Dermis microvascular lymphatic vessel endothelial cell (primary cell): ENCODE results near the gene TEKT4. TPM values are rescaled to one million over a fixed set of nuclear protein-coding genes. Genes with fewer than 3 reads are reported as not detected.
"Not testable (repeated sequence)": the region's sequence is repeated elsewhere in the genome, so short reads cannot be mapped to it uniquely, and the experiment has no call there.

ENCODE experiments used
- DNase-seq, 2 donors: peaks; one replicate each; pipeline versions ENCODE4 v3.0.0 to v3.0.0-alpha.2; 2010; ENCODE audit warnings: low read depth in 2 of 2
- total RNA-seq: library from RNA; depleted of rRNA; stranded (reverse); fragments of >200 nt; gene quantifications from 2 replicates; pipeline ENCODE4 v1.2.1, GENCODE V29; 2014

The TEKT4 gene, protein sequence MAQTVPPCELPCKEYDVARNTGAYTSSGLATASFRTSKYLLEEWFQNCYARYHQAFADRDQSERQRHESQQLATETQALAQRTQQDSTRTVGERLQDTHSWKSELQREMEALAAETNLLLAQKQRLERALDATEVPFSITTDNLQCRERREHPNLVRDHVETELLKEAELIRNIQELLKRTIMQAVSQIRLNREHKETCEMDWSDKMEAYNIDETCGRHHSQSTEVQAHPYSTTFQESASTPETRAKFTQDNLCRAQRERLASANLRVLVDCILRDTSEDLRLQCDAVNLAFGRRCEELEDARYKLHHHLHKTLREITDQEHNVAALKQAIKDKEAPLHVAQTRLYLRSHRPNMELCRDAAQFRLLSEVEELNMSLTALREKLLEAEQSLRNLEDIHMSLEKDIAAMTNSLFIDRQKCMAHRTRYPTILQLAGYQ
- total RNA-seq = not detected in 2 replicates

DNA sequence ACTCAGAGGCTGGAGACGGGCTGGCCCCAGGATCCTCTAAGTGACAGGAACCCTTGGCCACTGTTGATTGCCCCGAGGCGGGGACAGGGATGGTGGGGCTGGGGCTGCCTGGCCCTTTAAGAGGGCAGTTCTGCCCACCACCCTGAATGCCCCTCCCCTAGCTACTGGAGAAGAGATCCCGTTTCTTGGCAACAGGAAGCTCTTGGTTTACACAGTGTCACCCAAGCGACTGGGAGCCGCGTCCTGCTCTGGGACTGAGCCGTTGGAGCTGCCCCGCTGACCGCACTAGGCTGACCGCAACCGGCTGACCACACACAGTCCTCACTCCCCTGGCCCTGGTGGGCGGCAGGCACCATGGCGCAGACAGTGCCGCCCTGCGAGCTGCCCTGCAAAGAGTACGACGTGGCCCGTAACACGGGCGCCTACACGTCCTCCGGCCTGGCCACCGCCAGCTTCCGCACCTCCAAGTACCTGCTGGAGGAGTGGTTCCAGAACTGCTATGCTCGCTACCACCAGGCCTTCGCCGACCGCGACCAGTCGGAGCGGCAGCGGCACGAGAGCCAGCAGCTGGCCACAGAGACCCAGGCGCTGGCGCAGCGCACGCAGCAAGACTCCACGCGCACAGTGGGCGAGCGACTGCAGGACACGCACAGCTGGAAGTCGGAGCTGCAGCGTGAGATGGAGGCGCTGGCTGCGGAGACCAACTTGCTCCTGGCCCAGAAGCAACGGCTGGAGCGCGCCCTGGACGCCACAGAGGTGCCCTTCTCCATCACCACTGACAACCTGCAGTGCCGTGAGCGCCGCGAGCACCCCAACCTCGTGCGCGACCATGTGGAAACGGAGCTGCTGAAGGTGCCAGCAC, at the start of gene TEKT4:
TEKT4 (plus strand) TSS at position 205 of the 862 bp plus-strand sequence; CDS start at position 355, 150 bp downstream.
- no peak for DNase-seq

DNA sequence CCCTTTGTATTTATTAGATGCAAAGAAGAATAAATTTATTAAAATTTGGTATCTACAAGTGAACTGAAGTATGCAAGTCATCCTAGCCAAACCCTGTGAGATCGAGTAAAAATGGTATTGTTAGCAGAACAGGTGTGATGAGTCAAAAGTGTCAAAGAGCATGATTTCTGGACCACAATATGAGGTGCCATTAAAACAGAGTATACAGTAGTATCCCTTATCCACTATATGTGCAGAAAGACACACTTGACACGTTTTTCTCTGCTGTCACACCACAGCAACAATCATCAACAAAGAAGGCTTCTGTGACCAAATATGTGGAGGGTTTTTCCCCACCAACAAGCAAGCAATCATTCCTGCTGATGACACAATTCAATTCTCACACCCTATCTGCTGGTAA, 32.0 kb upstream of the TEKT4 start:
- DNase-seq = not testable (repeated sequence)

DNA sequence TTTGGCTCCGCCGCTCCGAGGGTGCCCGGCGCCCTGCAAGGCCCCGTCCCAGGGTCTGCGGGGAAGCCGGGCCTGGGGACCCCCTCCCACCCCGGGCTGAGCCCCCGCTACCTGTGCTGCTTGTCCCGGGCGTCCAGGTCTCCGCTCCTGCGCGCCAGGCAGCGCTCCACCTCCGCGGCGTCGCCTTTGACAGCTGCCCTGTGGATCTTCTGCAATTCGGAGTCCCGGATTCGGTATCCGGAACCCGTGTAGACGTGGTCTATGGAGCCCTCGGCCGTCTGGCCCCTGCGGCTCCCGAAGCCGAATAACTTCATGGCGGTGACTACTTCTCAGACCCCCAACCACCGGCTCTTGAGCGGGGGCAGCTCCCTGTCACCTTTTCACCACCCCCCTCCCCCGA, 14.4 kb upstream of the TEKT4 start:
- not testable (repeated sequence) for DNase-seq

DNA sequence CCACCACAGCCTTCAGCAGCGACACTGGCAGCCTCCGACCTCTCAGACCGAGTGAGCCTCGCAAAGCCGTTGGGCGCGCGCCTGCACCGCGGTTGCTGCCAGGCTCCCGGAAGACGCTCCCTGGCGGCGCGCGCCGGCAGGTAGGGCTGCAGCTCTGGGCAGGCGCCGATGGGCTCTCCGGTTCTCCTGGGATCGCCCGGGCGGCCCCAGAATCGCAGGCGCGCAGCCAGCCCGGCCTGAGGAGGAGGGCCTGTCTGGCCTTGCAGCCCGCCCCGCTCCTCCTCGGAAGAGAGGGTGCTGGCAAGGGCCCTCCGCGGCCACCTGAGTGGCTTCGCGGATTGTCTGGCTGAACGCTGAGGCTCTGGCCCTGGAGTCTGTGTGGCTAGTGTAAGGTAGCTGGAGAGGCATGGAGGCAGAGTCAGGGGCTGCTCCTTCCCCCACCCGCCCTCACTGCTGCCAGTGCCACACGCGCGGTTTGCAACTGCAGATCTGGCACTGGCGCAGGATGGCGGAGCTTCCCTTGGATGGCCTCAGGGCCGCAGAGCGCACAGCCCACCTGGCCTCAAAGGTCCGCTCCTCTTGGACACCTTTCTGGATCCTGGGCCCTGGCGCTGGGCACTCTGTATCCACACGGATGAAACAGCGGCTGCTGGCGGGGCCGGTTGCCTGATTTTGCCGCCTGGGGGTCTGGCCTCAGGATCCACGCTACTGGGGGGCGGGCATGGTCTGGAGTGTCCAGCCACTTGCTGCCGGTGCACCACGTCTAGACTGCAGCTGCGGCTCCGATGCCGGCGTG, 13.7 kb upstream of the TEKT4 start:
- DNase-seq = not testable (repeated sequence)

DNA sequence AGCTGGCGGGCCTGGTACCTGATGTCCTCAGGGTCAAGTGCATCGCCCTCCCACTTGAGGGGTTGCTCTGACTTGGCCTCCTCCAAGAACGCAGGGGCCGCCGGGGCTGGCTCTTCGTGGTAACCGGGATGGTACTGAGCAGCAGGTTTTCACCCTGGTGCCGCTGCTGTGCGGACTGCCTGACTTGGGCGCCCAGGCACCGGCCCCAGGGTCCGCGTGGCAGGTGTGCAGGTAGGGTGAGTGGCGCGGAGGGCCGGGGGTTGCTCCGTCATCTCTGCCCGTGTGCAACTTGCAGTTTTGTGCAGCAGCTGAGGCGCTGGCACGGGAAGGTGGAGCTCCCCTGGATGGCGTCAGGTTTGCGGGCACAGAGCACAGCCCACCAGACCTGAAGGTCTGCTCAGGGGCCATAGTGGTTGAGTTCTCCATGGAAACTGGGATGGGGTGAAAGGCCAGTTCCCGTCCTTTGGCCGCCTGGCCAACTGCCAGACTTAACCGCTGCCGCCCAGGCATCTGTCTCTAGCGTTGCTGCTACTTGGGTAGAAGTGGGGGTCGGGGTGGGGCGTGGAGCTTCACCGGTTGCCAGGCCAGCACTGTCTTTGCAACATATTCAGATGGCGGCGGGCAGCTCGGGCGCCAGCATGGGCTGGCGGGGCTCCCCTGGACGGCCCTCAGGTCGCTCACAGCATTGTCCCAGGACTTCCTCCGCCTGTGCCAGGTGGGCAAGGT, 12.9 kb upstream of the TEKT4 start:
- not testable (repeated sequence) for DNase-seq

DNA sequence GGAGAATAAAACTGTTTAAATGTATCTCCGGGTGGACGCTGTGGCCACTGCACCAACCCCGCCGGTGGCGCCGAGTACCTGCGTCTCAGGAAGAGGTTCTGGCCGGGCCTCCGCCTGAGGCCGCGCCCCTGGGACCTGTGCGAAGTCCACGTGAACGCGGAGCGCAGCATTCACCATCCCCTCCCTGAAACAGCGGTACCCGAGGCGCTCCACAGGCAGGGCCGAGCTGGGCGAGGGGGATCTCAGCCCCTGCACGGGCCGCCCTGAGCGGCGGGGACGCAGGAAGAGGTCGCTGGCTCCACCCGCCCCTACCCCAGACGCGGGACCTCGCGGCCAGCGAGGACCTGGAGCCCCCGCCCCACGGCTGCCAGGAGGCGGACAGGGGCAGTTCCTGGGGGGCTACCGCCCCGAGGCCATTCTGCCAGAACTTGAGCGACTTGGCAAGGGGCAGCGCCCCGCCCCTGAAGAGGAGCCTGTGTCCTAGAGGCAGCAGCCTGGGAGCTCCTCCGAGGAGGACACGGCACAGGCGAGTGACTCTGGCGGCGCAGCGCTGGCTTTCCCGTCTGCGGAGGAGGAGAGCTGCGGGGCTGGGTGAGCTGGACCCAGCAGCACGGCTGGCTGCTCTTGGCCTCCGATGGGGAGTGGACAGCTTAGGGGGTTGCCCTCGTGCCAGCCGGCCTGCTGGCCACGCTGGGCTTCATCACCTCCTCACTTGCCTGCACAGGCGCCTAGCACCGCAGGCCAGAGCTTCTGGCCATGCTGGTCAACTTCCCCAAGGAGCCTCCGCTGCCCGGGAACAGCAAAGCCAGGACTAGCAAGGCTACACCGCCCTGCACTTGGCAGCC, 9.7 kb upstream of the TEKT4 start:
- DNase-seq = no peak

DNA sequence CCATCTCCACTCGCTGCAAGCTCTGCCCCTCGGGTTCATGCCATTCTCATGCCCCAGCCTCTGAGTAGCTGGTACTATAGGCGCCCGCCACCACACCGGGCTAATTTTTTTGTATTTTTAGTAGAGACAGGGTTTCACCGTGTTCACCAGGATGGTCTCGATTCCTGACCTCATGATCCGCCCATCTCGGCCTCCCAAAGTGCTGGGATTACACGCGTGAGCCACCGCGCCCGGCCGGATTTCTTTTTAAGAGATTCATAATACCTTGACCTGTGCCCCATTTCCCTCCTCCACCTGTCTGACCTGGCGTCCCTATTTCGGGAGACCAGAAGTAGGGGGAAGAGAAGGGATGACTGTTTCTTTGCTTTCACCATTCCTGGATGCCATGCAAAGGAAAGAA, 8.3 kb upstream of the TEKT4 start:
- not testable (repeated sequence) for DNase-seq

DNA sequence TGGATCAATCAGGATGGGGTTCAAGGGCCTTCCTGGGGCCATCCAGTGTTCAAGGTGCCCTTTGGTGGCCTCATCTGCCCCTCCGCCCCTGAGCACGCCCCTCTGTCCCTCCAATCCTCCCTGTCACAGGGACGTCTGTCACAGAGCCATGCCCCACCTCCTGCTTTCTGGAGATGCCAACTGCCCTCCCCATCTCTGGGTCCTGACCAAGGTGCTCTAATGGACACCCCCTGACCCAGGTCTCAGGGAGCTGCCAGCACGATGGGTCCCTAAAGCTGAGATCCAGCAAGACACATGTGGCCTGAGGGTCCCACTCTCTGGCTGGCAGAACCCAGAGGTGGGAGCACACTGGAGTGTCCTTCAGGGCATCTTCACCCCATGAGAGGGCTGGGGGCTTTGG, 2.1 kb upstream of the TEKT4 start:
- DNase-seq = no peak

DNA sequence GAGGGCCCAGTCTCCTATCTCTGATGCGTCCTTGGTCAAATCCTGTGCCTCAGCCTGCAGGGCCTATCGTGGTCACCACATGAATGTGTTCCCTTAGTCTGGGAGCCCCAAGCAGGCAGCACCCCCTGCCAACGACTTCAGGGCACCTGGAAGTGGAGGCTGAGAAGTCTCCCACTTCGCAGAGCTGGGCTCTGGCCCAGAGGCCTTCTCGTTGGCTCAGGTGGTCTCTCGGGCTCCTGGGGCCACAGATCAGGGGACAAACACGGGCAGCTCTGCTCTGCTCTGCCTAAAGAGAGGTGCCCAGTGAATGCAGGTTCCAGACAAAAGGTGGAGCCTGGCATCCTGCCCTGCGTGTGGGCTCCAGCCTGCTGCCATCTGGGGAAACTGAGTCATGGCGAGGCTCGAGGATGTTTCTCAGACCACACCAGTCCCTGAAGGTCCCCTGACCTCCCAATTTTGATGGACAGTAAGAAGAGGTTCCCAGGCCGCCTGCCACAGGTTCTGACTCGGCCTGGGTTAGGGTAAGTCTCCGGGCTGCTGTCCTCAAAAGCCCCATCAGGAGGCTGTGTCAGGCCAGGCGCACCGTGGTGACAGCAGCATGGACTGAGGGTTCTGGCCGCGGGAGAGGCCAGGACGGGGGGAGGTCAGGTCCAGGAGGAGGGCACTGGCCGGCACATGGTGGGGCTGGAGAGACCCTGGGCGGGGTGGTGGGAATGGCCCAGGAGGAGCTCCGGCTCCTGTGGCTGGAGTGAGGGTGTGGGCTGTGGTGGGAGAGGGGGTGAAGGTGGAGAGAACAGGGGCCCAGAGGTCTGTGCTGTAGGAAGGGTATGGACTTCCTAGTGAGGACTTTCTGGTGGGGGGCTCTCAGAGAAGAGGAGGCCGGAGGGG, 1.4 kb upstream of the TEKT4 start:
- DNase-seq = no peak

DNA sequence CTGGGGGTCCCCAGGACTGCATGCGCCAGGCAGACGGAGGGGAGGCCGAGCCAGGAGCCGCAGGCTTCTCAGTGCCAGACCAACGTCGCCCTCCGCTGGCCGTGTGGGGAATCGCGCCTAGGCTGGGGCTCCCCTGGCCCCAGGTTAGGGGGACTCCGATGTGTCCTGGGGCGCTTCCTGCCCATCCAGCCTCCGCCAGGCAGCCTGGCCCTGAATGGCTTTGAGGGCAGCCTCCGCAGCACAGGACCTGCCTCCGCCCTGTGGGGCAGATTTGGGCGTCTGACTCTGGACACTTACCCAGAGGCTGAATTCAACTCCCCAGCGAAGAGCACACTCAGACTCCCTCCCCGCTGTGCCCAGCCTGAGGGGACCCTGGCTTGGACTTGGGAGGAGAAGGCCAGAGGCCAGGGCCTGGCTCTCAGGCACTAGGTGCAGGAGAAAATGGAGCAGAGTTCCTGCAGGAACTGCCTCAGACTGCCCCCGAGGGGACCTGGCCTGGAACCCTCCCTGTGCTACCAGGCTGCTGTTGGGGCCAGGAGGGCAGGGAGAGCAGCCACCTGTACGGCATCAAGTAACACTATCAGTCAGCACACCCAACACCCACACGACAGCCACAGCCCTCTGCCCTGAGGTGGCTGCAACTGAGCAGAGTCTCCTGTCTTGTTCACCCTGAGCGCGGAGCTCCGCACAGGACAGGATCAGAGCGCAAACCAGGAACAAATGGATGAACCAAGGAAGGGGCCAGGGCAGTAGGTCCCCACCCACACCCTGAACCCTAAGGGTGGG, 597 bp upstream of the TEKT4 start:
- DNase-seq = peak in 1 of 2 donors; percentile 12

DNA sequence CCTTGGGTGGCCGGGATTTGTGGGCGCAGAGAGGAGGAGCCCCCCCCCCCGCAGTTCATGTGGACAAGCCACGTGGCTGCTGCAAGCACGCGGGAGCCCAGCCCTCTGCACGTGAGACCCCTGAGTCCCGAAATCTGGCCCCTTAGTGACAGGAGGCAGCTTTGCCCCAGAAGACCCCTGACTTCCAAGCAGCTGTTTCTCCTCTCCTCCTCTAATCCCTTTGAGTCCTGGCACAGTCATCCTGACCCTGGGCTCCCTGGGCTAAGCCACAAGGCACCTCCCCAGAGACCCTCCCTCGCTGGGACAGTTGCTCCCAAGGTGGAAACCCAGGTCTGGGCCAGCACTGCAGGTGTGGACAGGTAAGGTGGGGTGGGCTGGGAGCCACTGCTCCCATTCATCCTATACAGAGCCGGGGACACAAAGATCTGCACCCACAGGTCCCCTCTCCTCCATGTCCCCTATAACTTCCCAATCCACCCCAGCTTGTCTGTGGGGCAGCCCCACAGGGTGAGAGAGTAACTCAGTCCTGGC, 923 bp downstream of the TEKT4 start:
- DNase-seq = no peak

DNA sequence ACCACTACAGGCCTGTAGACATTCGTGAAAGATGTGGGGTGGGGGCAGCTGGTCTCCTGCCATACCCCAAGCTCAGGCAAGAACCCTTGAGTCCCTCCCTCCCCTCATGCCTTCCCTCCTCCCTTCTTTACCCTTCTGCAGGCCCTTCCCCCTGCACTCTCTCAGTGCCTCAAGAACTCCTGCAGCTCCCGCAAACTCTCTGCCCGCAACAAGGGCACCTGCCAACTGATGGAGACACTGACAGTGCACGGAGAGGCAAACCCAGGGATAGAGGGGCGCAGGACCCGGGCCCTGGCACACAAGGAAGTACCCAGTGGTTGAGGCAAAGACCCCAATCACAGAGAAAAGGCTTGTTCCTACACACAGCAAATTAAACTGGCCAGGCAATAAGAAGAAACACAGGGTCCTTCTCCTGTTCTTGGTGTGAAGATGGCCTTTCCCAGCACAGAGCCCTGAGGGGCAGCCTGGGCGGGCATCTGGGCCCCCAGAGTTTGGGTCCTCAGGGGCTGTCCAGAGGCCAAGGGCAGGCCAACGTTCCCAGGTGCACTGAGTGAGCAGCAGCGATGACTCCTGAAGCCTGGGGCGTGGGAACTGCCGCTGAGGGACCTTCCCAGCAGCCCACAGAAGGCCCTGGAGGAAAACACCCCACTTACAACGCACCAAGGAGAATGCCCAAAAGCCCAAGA, 1.6 kb downstream of the TEKT4 start:
- DNase-seq = no peak

DNA sequence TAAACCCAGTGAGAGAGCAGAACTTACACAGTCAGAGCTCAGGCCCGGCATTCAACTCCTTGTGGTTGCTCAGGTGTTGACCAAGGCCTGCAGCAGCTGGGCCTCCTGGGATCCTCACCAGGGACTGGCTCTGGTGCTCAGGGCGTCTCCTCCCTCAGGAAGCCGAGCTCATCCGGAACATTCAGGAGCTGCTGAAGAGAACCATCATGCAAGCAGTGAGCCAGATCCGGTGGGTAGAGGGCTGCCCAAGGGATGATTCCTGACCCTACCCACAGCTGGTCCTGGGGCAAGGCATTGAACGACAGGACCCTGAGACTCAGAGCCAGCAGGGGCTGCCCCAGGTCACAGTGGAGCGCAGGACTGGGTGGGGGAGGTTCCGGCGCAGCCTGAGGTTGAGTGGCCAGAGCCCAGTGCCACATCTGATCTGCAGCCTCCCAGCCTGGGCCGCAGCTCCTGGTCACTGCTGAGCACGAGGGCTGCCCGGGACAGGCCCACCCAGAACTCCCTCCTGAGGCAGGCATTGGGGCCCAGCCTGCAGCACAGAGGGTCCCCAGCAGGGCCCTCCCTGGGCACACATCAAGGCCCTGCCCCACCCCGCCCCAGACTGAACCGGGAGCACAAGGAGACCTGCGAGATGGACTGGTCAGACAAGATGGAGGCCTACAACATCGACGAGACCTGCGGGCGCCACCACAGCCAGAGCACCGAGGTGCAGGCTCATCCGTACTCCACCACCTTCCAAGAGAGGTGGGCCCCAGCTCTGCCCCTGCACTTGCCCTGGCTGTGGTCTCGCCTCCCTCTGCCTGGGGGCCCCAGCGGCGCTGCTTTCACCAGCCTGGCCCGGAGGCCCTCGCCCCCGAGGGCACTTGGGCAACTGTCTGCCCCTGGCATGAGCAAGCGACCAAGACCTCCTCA, 2.4 kb downstream of the TEKT4 start:
- no peak for DNase-seq

DNA sequence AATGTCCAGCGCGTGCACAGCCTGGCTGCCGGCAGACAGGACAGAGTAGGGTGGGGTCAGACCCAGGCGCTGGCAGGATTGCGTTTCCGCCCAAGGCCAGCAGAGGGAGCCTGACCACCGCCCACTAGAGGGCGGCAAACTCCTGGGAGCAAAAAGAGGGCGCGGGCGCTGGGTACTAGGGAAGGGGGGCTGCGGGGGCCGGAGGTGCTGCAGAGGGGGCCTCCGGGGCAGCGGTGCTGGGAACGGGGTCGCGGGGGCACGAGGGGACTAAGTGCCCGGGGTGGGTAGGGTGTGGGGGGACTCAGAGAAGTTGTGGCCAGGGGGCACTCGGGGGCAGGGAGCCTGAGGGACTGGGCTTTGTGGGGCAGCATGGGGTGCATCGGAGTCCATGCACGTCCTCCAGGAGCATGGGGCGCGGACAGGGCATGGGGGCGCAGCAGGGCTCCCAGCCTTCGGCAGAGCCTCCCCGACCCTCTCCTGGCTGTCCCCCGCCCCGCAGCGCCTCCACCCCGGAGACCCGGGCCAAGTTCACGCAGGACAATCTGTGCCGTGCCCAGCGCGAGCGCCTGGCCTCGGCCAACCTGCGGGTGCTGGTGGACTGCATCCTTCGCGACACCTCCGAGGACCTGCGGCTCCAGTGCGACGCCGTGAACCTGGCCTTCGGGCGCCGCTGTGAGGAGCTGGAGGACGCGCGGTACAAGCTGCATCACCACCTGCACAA, 3.2 kb downstream of the TEKT4 start:
- DNase-seq = peak in 1 of 2 donors; percentile 43

DNA sequence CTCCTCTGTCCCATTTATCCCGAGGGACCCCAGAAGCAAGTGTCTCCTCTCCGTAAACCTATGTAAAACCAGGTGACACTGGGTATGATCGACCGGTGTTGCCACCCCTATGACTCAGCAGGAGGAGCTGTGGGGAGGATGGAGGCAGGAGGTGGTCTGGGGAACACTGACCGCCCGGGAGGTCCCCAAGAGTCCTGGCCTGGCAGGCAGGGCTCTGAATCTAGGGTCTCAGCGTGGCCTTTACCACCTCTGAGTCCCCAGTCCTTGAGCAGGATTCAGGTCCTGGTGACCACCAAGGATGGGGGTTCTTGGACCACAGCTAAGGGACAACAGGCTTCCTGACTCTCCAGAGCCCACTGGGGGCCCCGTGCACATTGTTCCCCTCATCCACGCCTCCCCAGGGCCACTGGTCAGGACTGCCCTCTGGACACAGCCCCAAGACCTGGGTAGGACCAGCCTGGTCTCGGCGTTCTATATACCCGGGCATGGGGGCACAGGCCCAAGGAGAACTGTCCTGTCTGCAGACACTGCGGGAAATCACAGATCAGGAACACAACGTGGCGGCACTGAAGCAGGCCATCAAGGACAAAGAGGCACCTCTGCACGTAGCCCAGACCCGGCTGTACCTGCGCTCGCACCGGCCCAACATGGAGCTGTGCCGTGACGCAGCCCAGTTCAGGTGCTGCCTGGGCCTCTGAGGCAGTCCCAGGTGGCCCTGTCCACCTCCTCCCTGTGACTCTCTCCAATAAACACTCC, 4.0 kb downstream of the TEKT4 start:
- no peak for DNase-seq
